GM04503 (cell line): ENCODE data around the gene MAP1LC3B2.

Experiments
- DNase-seq: peaks from one replicate; pipeline ENCODE4 v3.0.0-alpha.2; 2012; ENCODE audit warnings: low read depth

MAP1LC3B2 gene

GRCh38 chr12:116615141-116615861 is 56.1 kb downstream of the MAP1LC3B2 start:
- no peak for DNase-seq

GRCh38 chr12:116616536-116617248 is 57.5 kb downstream of the MAP1LC3B2 start:
- DNase-seq, result no peak

- DNase-seq, result no peak
These were observed 60.1 kb downstream of the MAP1LC3B2 start for GRCh38 chr12:116619246-116619645.

- no peak for DNase-seq
These were observed 60.9 kb downstream of the MAP1LC3B2 start for GRCh38 chr12:116620124-116620491.

- no peak for DNase-seq
These were observed 61.5 kb downstream of the MAP1LC3B2 start for GRCh38 chr12:116620492-116621191.

- no peak for DNase-seq
These were observed 62.0 kb downstream of the MAP1LC3B2 start for GRCh38 chr12:116621194-116621593.

- no peak for DNase-seq
These were observed 65.3 kb downstream of the MAP1LC3B2 start for GRCh38 chr12:116624516-116624915.

GRCh38 chr12:116626153-116626552 is 67.0 kb downstream of the MAP1LC3B2 start:
- no peak for DNase-seq
